Keratinocyte (primary cell): ENCODE results near the gene PIGQ. TPM values are rescaled to one million over a fixed set of nuclear protein-coding genes. Genes with fewer than 3 reads are reported as not detected.

ENCODE experiments used
- DNase-seq: peaks from one replicate; pipeline ENCODE4 v3.0.0-alpha.2; 2011; ENCODE audit warnings: low read depth, missing footprints, low spot score
- FAIRE-seq: peaks from 2 replicates; lab custom pipeline; 2011; peaks lifted over from hg19 to GRCh38; lab: Jason Lieb, UNC
- H2AFZ ChIP-seq: 2 replicates; pipeline ENCODE4 v1.6.0; 2012; ENCODE audit warnings: low read length, control low read depth, inconsistent platforms; ENCODE audit not compliant: control insufficient read depth
- H3K27ac ChIP-seq: 2 replicates; pipeline ENCODE4 v1.5.1; 2011; ENCODE audit warnings: low read length; ENCODE audit not compliant: control insufficient read depth, insufficient read depth
- H3K27me3 ChIP-seq: 3 replicates; pipeline ENCODE4 v1.6.0; 2011; ENCODE audit warnings: low read length; ENCODE audit not compliant: control insufficient read depth, insufficient read depth; ENCODE audit errors: extremely low read depth
- H3K36me3 ChIP-seq, 2 experiments: 2 replicates in 1 of 2; 3 replicates in 1 of 2; pipeline ENCODE4 v1.5.1; 2011; ENCODE audit warnings: low read length in 2 of 2, mild to moderate bottlenecking in 1 of 2; ENCODE audit not compliant: control insufficient read depth in 2 of 2, insufficient read depth in 2 of 2; ENCODE audit errors: extremely low read depth in 1 of 2
- H3K4me1 ChIP-seq: 3 replicates; pipeline ENCODE4 v1.5.1; 2011; ENCODE audit warnings: low read length; ENCODE audit not compliant: control insufficient read depth, insufficient read depth; ENCODE audit errors: extremely low read depth
- H3K4me2 ChIP-seq: 3 replicates; pipeline ENCODE4 v1.6.0; 2011; ENCODE audit warnings: low read depth, low read length; ENCODE audit not compliant: control insufficient read depth, insufficient read depth; ENCODE audit errors: extremely low read depth
- H3K4me3 ChIP-seq, 3 experiments: fragments of 200-600 bp in 1 of 3; sonication (generic) in 1 of 3; 2 replicates in 2 of 3; 3 replicates in 1 of 3; pipeline ENCODE4 v1.5.1; 2011 to 2016; ENCODE audit warnings: low read length in 3 of 3, mild to moderate bottlenecking in 3 of 3, control low read depth in 2 of 3, inconsistent platforms in 1 of 3, low read depth in 1 of 3, mixed read lengths in 1 of 3, mixed run types in 1 of 3, moderate library complexity in 1 of 3; ENCODE audit not compliant: control insufficient read depth in 2 of 3, insufficient read depth in 2 of 3; ENCODE audit errors: extremely low read depth in 1 of 3
- H3K79me2 ChIP-seq: 2 replicates; pipeline ENCODE4 v1.6.0; 2012; ENCODE audit warnings: low read length; ENCODE audit not compliant: control insufficient read depth, insufficient read depth
- H3K9ac ChIP-seq: 3 replicates; pipeline ENCODE4 v1.6.0; 2011; ENCODE audit warnings: low read length; ENCODE audit not compliant: control insufficient read depth, insufficient read depth; ENCODE audit errors: extremely low read depth
- H3K9me1 ChIP-seq: 3 replicates; pipeline ENCODE4 v1.6.0; 2011; ENCODE audit warnings: low read length; ENCODE audit not compliant: control insufficient read depth, insufficient read depth; ENCODE audit errors: extremely low read depth
- H3K9me3 ChIP-seq: 2 replicates; pipeline ENCODE4 v1.5.1; 2012; ENCODE audit warnings: low read depth, low read length; ENCODE audit not compliant: control insufficient read depth
- H4K20me1 ChIP-seq: 3 replicates; pipeline ENCODE4 v1.6.0; 2011; ENCODE audit warnings: low read length; ENCODE audit not compliant: control insufficient read depth, insufficient read depth; ENCODE audit errors: extremely low read depth
- EZH2 ChIP-seq: IDR thresholded peaks from one replicate; pipeline ENCODE4 v1.6.1; 2012; ENCODE audit warnings: inconsistent platforms, mild to moderate bottlenecking, low read length, moderate library complexity
- dilution Hi-C: fragments of 300-500 bp; cut with MboI; formaldehyde crosslinking; loops from one replicate; pipeline ENCODE4 v1.7.0; 2020; ENCODE audit warnings: low sequenced_read_pairs; ENCODE audit not compliant: extremely low pct_ligation_motif_present
- polyA plus RNA-seq, 5 experiments: library from polyadenylated mRNA; depleted of rRNA in 3 of 5; stranded (reverse) in 3 of 5; stranded (forward) in 1 of 5; unstranded in 1 of 5; fragments of >200 nt; gene quantifications; 1 replicate in 1 of 5; 2 replicates in 3 of 5; 3 replicates in 1 of 5; pipeline versions ENCODE4 v1.2.1 to v1.2.3, GENCODE V29; 2011 to 2012; ENCODE audit warnings: missing spikeins in 2 of 5, low read depth in 1 of 5, low replicate concordance in 1 of 5
- TF ChIP-seq, protein P1 (sequence below), 3 experiments: IDR thresholded peaks in 1 of 3; conservative IDR thresholded peaks in 1 of 3; optimal IDR thresholded peaks in 1 of 3; 2 replicates in 2 of 3; 3 replicates in 1 of 3; pipeline versions ENCODE3 to v1.5.1; 2011; ENCODE audit warnings: low read length in 3 of 3, mild to moderate bottlenecking in 3 of 3, moderate library complexity in 2 of 3, control low read depth in 1 of 3, inconsistent platforms in 1 of 3; ENCODE audit not compliant: insufficient read depth in 2 of 3; ENCODE audit errors: extremely low read depth in 1 of 3

The PIGQ gene
- polyA plus RNA-seq, 1 donor (not counting 4 experiments of a cell fraction or from before 2014, with no cell fraction given), result 11.2 TPM

DNA sequence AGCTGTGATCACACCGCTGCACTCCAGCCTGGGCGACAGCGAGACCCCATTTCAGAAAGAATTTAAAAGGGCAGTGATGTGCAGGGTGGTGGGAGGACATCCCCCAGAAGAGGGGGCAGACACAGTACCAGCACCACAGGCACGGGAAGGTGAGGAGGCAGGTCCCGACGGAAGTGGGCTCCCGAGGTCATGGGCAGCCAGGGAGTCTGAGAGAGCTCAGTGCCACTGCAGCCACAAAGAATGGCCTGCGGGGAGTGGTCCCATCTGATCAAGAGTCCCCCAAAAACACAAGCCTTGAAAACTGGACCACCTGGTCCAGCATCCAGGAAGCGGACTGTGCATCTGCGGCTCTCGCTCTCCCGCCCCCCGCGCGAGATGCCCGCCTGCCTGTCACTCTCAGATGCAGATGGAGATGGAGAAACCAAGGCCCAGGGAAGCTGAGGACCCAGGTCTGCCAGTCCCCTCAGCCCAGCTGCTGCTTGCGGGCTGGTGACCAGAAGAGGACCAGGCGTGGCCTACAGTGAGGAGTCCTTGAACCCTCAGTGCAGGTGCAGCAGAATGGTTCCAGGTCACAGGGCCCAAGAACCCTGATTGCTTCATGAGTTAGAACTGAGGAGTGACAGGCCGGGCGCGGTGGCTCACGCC lies 46.5 kb upstream of the PIGQ start:
- Histone ChIP-seq H3K9me1 (peaks cover 4% of the 10 kb centered on the region), H3K4me2 (no peak overlapping the region), H3K4me1 (peaks cover 29% of the 10 kb centered on the region), H2AFZ (no peak overlapping the region), H3K4me3 (no peak overlapping the region), H3K36me3 (peaks cover 6 to 15% of the 10 kb centered on the region in 2 experiments), H3K27ac (no peak overlapping the region), H3K79me2 (peaks cover 27% of the 10 kb centered on the region), H4K20me1 (peaks cover 9% of the 10 kb centered on the region), H3K9ac (no peak overlapping the region), H3K9me3 (no peaks in the 10 kb centered on the region), H3K27me3 (no peaks in the 10 kb centered on the region)
- DNase-seq (no peak), FAIRE-seq (no peak)
- dilution Hi-C loops, result no loop called here
- TF ChIP-seq, protein P1, sequence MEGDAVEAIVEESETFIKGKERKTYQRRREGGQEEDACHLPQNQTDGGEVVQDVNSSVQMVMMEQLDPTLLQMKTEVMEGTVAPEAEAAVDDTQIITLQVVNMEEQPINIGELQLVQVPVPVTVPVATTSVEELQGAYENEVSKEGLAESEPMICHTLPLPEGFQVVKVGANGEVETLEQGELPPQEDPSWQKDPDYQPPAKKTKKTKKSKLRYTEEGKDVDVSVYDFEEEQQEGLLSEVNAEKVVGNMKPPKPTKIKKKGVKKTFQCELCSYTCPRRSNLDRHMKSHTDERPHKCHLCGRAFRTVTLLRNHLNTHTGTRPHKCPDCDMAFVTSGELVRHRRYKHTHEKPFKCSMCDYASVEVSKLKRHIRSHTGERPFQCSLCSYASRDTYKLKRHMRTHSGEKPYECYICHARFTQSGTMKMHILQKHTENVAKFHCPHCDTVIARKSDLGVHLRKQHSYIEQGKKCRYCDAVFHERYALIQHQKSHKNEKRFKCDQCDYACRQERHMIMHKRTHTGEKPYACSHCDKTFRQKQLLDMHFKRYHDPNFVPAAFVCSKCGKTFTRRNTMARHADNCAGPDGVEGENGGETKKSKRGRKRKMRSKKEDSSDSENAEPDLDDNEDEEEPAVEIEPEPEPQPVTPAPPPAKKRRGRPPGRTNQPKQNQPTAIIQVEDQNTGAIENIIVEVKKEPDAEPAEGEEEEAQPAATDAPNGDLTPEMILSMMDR (optimal IDR thresholded peaks at IDR 0.05 in 1 of 3, IDR thresholded peaks at IDR 0.05 in 1 of 3, conservative IDR thresholded peaks at IDR 0.05 in 1 of 3; ENCODE audit: extremely low read depth in 1 of 3, insufficient read depth in 2 of 3, low read length in 3 of 3), result no peak
- no peak for TF ChIP-seq EZH2

DNA sequence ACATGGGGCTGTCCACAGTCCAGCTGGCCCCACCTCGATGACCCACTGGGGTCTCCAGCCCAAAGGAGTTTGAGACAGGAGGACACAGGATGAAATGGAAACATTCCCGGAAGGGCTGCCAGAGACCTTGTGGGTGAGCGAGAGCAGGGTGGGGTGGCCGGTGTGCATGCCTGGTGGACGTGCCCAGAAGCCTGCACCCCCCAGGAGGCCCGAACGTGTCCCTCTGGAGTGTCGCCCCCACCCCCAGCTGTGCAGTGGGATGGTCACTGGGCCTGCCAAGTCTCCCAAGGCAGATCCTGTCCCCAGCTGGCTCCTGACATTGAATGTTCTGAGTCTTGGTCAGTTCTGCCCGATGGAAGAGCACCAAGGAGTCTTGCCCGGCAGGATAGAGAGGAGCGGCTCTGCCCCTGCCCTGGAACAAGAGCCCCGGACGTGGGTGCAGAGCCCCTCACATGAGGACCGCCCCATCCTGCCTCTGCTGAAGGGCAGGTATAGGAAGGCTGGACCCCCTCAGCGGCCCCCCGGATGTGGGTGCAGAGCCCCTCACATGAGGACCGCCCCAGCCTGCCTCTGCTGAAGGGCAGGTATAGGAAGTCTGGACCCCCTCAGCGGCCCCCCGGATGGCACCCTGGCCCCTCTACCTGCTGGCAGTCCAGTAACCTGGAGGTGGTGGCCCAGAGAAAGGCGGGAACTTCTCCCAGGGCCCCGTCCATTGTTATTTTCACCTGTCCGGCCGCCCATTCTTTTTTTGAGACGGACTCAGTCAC lies 45.3 kb upstream of the PIGQ start:
- peaks cover 37% of the 10 kb centered on the region for H3K4me1 ChIP-seq
- H3K9me3 ChIP-seq, result no peaks in the 10 kb centered on the region
- no peaks in the 10 kb centered on the region for H3K27me3 ChIP-seq
- DNase-seq, result no peak
- no peak overlapping the region for H3K4me3 ChIP-seq
- dilution Hi-C loops, result no loop called here
- no peak overlapping the region for H2AFZ ChIP-seq
- no peak overlapping the region for H3K27ac ChIP-seq
- peaks cover 16% of the 10 kb centered on the region for H4K20me1 ChIP-seq
- no peak overlapping the region for H3K9ac ChIP-seq
- TF ChIP-seq, protein P1 (optimal IDR thresholded peaks at IDR 0.05 in 1 of 3, IDR thresholded peaks at IDR 0.05 in 1 of 3, conservative IDR thresholded peaks at IDR 0.05 in 1 of 3; ENCODE audit: extremely low read depth in 1 of 3, insufficient read depth in 2 of 3, low read length in 3 of 3), result no peak
- no peak for TF ChIP-seq EZH2
- peaks cover 4% of the 10 kb centered on the region for H3K9me1 ChIP-seq
- H3K79me2 ChIP-seq, result peaks cover 39% of the 10 kb centered on the region
- no peak for FAIRE-seq
- H3K4me2 ChIP-seq, result no peak overlapping the region
- H3K36me3 ChIP-seq, result peaks cover 2 to 9% of the 10 kb centered on the region in 2 experiments
